ENCODE data around the gene KIAA1958. TPM values are rescaled to one million over a fixed set of nuclear protein-coding genes. Genes with fewer than 3 reads are reported as not detected.
"Not testable (repeated sequence)": the region's sequence is repeated elsewhere in the genome, so short reads cannot be mapped to it uniquely, and the experiment has no call there.

Gene KIAA1958
- total RNA-seq, 1 donor from 2014 or later = 0.79 TPM

DNA sequence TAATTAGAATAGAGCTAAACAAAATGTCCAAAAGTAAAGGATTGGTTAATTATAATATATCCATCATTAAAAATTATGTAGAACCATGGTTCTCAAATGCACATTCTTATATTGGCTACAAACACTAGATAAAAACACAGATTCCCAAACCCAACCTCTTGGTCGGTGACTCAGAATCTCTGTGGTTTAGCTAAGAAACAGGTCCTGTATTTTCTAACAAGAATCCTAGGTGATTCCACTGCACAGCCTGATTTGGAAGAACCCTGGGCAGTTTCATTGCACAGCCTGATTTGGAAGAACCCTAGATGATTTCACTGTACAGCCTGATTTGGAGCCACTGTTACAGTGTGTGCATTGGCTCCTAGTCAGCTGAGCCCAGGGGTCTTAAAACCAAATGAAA is 67.9 kb downstream of the KIAA1958 start:
- no peak for DNase-seq (ENCODE audit: low read depth, low spot score)

DNA sequence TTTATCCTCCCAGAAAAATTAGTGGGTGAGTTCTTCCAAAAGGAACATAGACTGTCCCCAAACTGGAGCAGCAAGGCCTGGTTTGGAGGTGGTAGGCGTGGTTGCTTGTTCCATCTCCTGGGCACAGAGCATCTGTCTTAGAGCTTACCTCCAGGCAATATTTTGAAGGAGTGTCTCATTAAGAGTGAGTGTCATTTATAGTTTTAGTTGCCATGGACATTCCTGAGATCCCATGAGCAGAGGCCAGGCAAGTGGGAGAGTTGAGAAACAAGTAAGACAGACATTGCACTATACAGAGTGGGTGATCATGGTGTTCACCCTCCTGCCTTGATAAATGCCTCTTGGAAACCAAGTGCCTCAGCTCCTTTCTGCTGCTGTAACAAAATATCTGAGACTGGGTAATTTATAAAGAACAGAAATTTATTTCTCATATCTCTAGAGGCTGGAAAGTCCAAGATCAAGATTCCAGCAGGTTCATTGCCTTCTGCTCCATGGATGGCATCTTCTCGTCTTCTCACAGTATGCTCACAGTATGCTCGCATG is 68.5 kb downstream of the KIAA1958 start:
- no peak for DNase-seq (ENCODE audit: low read depth, low spot score)

DNA sequence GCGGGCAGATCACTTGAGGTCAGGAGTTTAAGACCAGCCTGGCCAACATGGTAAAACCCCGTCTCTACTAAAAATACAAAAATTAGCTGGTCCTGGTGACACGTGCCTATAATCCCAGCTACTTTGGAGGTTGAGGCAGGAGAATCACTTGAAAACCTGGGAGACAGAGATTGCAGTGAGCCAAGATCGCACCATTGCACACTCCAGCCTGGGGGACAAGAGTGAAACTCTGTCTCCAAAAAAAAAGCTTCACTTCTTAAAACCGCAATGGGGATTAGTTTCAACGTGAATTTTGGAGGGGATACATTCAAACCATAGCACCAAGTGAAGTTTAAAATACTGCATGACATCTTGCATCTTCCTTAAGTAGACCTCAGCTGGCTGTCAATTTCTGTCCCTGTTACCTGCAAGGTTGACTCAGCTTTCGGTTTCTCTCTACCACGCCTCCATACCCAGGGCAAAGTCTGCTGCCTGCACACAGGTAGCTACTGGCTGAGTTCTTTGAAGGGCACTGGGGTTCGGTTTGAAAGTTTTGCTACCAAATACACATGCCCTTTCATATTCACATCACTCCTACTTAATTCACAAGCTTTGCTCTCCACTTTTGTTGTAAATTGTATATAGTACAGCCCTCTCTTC is 69.3 kb downstream of the KIAA1958 start:
- no peak for DNase-seq (ENCODE audit: low read depth, low spot score)

DNA sequence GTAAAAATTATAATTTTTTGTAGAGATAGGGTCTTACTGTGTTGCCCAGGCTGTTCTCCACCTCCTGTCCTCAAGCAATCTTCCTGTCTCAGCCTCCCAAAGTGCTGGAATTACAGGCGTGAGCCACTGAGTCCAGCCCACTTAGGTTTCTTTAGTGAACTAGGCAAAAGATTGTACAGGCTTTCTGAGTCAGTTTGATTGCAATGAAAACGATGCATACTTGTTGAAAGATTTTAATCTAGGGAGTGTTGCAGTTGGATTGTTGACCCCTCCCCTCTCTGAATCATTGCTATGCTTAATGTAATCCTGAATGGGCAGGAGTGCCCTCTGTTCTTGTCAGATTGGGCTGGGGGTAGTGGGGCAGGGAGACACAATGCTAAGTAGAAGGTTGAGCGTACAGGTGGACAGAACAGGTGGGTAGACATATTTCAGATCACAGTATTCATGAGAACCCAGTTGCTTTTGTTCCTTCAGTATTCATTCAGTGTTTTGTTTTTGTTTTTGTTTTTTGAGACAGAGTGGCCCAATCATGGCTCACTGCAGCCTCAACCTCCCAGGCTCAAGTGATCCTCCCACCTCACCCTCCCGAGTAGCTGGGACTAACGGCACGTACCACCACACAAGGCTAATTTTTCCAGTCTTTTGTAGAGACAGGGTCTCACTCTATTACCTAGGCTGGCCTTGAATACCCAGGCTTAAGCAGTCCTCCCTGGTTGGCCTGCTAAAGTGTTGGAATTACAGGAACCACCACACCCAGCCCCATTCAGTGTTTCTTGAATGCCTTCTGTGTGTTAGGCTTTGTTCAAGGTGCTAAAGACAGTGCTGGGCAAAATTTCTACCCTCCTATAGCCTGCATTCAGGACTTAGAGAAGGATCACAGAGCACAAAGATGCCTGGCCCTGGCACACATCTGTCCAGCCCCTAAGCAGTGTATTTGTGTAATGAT is 70.1 kb downstream of the KIAA1958 start:
- no peak for DNase-seq (ENCODE audit: low read depth, low spot score)

DNA sequence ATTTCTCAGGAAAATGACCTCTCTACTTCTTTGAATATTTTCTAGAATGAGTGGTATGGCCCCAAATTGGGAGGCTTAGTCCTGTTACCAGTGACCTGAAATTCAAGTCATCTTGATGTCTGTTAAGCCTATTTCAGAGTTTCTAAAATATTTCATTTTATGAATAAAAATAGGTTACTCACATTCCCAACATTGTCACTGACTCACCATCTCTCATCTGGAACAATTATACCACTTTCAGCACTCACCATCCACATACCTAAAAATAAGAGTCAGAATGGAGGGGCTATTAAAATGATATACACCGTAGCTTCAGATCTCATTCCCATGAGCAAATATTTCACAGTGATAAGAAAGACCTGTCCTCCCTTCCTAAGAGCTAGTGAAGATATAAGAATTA is 71.8 kb downstream of the KIAA1958 start:
- no peak for DNase-seq (ENCODE audit: low read depth, low spot score)

DNA sequence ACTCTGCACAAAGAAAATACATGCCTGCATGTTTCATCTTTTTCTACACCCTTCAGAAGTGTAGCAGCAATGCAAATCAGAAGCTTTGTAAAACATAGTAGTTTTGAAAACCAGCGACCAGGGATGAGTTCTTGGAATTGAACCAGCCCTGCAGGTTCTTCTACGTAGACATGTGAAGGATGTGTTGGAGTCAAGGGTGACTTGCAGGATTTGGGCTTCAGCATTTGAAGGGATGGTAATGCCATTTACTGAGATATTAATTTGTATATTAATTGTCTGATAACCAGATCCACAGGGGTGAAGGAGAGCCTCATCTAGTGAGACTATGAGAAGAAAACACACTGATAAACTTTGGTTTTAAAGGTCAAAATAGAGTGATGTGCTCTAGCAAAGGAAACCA is 72.4 kb downstream of the KIAA1958 start:
- no peak for DNase-seq (ENCODE audit: low read depth, low spot score)

DNA sequence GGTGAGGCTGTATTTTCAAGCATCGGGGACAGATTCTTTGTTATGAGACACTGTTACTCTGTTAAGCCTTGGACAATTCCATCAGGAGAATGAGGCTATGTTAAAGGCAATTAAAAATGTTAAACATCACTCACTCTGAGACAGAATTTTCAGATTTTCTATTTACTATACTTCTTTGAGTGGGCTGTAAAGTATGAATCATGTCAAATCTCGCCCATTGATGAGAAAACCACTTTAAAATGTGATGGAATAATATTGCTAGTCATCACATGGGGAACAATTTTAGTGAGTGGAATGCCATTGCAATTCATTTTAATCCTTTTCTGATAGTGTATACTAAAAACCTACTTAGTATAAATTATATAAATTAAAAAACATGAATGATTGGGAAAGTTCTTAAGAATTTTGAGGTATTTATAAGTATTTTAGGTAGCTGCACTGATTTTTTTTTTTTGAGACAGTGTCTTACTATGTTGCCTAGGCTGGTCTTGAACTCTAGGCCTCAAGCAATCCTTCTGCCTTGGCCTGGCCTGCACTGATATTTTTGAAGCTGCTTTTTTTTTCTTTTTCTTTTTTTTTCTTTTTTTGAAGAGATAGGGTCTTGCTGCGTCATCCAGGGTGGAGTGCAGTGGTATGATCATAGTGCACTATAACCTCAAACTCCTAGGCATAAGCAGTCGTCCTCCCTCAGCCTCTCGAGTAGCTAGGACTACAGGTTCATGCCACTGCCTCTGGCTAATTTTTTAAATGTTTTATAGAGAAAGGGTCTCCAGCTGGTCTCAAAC is 73.2 kb downstream of the KIAA1958 start:
- no peak for DNase-seq (ENCODE audit: low read depth, low spot score)

DNA sequence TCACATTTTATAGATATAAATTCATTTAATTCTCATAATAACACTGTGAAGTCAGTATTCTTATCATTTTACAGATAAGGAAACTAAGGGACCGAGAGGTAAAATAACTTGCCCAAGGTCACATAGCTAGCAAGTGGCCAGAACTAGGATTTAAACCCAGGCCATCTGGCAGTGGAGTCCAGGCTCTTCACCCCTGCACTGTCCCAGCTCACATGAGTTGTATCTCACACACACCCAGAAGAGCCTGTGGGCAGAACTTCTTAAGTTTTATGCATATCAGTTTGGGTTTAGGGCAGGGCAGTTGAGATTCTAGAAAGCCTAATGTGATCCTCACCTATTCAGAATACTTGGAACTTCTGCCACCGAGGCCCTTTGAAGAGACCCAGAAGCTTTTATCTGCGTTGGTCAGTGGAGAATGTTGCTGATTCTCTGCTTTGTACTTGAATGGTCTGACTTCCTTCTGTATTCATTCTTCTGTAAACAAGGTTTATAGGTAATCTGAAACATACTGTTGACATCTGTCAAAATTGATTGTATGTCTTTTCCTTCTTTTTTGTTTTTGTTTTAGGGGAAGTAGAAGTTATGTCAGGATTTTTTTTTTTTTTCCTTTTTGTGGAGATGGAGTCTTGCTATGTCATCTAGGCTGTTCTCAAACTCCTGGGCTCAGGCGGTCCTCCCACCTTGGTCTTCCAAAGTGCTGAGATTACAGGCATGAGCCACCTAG is 75.8 kb downstream of the KIAA1958 start:
- DNase-seq (ENCODE audit: low read depth, low spot score) = no peak

DNA sequence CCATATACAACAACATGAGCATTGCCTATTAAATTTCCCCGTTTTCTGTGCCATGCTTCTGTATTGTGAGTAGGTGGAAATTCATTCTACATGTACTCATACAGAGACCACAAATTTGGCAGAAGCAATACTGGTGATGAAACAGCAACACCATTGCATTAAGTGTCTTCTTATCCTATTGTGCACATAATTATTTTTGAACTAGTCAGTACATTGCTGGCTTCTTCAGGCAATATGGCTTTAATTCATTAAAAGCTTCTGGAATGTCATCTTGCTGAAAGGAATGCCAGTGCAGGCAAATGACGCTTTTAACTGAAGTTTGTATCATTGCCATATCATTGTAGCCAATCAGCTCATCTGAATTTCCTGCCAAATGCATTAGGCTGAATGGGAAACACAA is 82.6 kb downstream of the KIAA1958 start:
- no peak for DNase-seq (ENCODE audit: low read depth, low spot score)

DNA sequence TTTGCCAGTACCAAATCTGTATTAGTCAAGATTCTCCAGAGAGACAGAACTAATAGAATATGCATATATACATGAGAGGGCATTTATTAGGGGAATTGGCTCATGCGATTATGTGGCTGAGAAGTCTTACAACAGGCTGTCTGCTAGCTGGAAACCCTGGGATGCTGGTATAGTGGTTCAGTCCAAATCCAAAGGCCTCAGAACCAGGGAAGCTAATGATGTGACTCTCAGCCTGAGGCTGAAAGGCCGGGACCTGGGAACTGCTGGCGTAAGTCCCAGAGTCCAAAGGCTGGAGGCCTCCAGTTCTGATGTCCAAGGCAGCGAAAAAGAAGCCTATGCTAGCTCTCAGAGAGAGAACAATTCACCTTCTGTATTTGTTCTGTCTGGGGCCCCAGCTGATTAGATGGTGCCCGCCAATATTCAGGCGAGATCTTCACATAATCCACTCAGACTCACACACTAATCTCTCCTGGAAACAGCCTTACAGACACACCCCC is 84.1 kb downstream of the KIAA1958 start:
- DNase-seq (ENCODE audit: low read depth, low spot score) = no peak

DNA sequence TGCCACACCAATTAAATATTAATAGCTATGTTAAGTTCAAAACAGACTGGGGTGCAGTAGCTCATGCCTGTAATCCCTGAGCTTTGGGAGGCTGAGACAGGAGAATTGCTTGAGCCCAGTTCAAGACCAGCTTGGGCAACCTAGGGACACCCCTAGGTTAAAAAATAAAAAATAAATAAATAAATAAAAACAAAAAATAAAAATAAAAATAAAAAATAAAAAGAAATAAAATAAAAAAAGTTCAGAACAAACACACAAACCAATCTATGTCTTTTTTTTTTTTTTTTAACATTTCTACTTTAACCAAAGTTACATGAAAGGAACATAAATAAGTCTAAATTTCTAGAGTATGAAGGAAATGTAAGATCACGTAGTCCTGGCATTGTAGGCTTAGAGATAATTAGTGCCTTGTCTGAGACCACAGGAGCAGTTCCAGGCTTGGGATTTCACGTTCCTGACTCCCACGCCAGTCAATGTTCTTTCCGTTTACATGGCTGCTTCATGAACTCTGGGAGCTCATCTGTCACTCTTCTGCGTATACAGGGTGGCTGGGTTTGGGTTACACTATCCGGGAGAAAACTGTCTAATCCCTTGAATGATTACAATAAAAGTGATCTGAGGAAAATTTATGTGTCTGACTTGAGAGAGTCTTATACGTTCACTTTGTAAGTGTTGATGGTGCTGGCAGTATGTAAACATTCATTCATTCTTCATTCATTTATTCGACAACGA is 85.2 kb downstream of the KIAA1958 start:
- no peak for DNase-seq (ENCODE audit: low read depth, low spot score)

DNA sequence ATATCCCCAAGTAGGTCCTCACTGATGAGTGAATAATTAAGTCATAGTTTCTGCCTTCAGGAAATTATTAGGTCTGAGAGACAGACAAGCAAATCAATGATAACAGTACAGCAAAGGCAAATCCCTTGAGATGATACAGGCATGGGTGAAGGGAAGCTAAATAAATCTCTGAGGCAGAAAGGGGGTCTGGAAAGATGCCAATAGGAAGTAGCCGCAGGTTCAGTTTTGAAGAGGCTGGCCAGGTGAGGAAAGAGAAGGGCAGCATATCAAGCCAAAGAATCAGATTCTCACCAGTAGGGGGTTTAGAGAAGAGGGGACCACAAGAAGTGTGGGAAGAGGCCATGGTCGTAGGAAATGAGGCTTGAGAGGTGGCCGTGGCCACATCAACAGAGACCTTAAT is 85.8 kb downstream of the KIAA1958 start:
- DNase-seq (ENCODE audit: low read depth, low spot score) = no peak

DNA sequence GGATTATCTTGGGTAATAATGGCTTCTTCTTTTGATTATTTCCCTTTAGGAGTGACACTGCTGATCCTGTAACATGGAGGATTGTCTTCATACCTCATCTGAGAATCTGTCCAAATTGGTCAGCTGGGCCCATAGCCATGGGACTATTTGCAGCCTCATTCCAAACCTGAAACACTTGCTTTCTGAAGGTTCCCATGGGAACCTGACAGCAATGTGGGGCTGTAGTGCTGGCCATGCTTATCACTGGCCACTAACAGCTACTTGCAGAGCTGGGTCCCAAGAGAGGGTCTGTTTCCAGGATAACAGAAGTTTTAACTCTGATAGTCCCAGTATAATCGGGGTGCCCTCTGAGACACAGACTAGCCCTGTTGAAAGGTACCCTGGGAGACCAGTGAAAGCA is 87.4 kb downstream of the KIAA1958 start:
- DNase-seq (ENCODE audit: low read depth, low spot score) = no peak

DNA sequence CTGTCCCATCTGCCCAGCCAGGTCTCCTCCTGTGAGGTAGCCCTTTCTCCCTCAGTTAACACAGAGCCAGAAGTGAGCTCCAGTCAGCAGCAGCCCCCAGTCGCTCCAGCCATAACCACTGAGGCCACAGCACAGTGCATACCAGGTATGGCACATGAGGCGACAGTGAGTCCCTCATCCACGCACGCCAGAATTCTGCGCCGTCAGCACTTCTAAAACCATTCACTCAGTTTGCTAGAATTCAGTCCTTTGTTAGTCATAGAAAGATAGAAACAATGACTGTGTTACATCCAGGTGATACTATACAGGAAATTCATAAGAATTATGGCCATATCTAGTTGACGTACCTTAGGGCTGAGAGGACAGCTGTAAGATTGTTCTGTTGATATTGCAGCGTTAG is 88.5 kb downstream of the KIAA1958 start:
- DNase-seq (ENCODE audit: low read depth, low spot score) = no peak

DNA sequence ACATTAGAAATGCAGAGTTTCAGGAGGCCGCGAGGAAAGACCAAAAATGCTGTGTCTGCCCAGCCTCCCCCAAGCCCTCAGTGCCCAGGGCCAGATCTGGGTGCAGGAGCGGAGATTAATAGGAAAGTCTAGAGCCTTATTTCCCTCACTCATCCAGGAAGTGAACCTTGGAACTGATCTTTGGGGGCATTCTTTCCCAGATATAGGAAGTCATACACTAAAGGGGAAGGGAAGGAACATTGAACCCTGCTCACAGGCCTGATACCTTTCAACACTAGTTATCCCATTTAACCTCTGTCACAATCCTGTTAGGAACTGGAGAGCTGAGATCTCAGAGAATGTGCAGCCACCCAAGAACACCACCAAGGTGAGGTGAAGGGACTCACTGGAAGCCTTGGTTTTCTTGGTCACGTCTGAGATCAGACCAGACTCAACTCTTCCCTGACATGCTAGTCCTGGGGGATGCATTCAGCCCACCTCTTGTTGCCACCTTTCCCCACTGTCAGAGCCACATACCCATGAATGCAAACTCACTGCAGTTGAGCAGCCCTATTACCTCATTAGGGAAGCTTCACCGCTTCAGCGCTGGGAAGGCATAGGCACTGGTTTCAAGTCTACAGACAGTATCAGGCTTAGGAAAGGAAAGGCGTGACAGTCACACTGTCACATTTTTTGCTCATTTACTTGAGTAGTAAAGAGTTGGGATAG is 95.0 kb downstream of the KIAA1958 start:
- DNase-seq (ENCODE audit: low read depth, low spot score) = no peak

DNA sequence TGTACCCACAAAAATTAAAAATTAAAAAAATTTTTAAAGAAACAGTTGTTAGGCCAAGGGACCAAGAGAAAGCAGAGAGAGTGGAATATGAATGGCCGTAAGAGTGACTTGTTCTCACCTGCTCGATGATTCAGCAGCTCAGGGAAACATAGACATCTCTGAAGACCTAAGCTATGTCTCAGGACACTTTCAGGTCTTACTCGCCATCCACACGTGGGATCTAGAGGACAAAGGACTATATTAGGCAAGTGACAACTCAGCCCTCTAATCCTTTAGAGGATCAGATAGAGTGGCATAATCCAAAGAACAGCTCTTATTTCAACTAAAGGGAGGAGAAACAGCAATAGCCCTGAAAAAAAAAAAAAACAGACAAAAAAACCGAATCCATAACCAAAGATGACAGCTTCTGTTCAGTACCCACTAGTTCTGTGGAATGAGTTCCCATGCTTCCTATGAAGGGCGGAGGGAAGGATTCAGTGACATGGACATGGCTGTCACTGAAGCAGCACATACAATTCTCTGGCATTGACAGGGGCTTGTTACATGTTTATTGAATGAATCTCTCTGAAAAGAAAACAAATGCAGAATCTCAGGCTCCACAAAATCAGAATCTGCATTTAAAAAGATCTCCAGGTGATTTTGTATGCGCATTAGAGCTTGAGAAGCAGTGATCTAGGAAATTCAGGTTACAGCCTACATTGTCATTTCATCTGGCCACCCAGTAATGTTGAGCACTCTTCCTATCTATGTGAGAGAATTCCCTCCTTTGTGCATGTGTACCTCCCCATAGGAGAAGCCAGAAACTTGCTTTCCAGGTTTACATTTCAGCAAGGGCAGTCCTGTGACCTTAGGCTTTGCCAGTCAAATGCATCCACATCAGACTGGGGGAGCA is 96.0 kb downstream of the KIAA1958 start:
- DNase-seq (ENCODE audit: low read depth, low spot score) = no peak

DNA sequence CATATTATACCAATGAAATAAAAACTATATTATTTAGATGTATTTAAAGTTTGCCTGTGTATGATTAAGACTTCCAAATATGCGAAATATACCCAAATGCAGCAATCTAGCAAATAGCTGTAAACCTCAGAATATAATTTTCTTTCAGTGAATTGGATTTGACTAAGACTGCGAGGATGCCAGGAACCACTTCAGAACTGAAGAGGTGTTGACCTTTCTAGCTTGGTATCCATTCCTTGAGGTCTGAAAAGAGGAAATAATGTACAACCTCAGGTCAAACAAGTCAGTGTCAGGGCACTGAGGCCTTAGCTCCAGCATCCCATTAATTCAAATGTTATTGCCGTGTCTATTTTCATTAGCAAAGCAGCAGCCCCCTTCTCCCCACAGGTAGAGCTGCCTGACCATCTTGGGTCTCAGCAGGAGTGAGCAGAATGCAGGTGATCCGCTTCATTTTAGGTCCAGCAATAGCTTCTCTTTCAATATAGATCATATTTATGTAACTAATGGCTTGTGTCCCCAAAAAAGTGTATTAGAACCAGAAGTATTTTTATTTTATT is 100.0 kb downstream of the KIAA1958 start:
- no peak for DNase-seq (ENCODE audit: low read depth, low spot score)

DNA sequence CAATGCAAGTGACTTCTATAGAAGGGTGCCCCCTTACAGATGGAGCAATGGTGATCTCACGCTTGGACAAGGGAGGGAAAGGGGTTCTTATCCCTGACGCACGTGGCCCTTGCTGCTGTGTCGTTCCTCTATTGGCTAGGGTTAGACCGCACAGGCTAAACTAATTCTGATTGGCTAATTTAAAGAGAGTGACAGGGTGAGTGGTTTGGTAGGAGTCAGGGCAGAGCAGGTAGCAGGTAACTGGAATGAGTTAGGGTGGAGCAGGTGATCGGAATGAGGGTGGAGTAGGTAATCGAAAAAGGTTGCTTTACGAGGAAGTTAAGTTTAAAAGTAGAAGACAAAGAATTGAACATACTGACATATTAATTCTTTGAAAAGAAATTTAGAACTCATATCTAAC is 105.2 kb downstream of the KIAA1958 start:
- DNase-seq (ENCODE audit: low read depth, low spot score) = not testable (repeated sequence)

Data from pulmonary artery endothelial cell (primary cell).